Dedifferentiated amniotic fluid mesenchymal stem cell (primary cell): ENCODE measurements around the gene SLC6A1.

Experiments used
- DNase-seq: peaks from one replicate; pipeline ENCODE4 v3.0.0-alpha.2; 2016; ENCODE audit errors: extremely low spot score

SLC6A1 gene

GRCh38 chr3:10970306-10970960 lies 22.1 kb upstream of the SLC6A1 start:
- DNase-seq, result no peak

GRCh38 chr3:10972072-10972782 lies 20.3 kb upstream of the SLC6A1 start:
- no peak for DNase-seq

- DNase-seq, result no peak
Observed at GRCh38 chr3:10973046-10973595, 19.4 kb upstream of the SLC6A1 start.

GRCh38 chr3:10974131-10974530 lies 18.4 kb upstream of the SLC6A1 start:
- DNase-seq, result no peak

- no peak for DNase-seq
Observed at GRCh38 chr3:10974746-10975375, 17.7 kb upstream of the SLC6A1 start.

- DNase-seq, result no peak
Observed at GRCh38 chr3:10975695-10976234, 16.8 kb upstream of the SLC6A1 start.

GRCh38 chr3:10976770-10977169 lies 15.8 kb upstream of the SLC6A1 start:
- DNase-seq, result no peak

- DNase-seq, result no peak
Observed at GRCh38 chr3:10977892-10978510, 14.5 kb upstream of the SLC6A1 start.

- DNase-seq, result no peak
Observed at GRCh38 chr3:10978956-10979355, 13.6 kb upstream of the SLC6A1 start.

- no peak for DNase-seq
Observed at GRCh38 chr3:10980312-10980711, 12.2 kb upstream of the SLC6A1 start.

- no peak for DNase-seq
Observed at GRCh38 chr3:10981031-10981430, 11.5 kb upstream of the SLC6A1 start.

GRCh38 chr3:10981961-10982360 lies 10.6 kb upstream of the SLC6A1 start:
- no peak for DNase-seq

- no peak for DNase-seq
Observed at GRCh38 chr3:10982782-10983181, 9.8 kb upstream of the SLC6A1 start.

GRCh38 chr3:10983219-10983916 lies 9.2 kb upstream of the SLC6A1 start:
- DNase-seq, result no peak

- no peak for DNase-seq
Observed at GRCh38 chr3:10984371-10984896, 8.1 kb upstream of the SLC6A1 start.

- no peak for DNase-seq
Observed at GRCh38 chr3:10985181-10985580, 7.4 kb upstream of the SLC6A1 start.

- DNase-seq, result no peak
Observed at GRCh38 chr3:10986592-10986991, 6.0 kb upstream of the SLC6A1 start.

- no peak for DNase-seq
Observed at GRCh38 chr3:10988001-10988665, 4.4 kb upstream of the SLC6A1 start.

GRCh38 chr3:10988991-10989484 lies 3.5 kb upstream of the SLC6A1 start:
- DNase-seq, result no peak

- no peak for DNase-seq
Observed at GRCh38 chr3:10992943-10993728, 588 bp downstream of the SLC6A1 start.
